SKM-1 treated with dmso at 0.1 percent for 144 hours (cell line): ENCODE measurements around the gene TIMP4.

Experiments
- DNase-seq: peaks from one replicate; lab custom pipeline; 2025; ENCODE audit not compliant: unreplicated experiment; lab: John Stamatoyannopoulos, UW

The TIMP4 gene

DNA sequence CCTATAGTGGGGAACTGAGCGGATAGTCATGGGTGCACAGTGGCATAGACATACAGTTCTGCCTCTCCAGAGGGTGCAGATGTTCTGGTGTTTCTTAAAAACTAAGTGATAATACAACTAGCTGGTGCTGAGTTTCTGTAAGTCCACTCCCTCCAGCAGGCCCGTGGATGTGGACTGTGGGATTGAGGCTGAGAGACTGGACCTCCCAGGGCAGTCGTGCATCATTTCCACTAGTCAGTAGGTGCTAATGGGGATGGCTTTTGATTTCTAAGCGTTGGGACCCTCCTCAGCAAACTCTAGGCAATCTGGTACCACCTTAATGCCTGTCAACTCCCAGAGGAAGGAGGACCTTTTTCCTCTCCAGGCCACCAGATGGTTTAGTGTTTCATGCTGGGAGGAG lies 27.3 kb upstream of the TIMP4 start:
- no peak for DNase-seq

DNA sequence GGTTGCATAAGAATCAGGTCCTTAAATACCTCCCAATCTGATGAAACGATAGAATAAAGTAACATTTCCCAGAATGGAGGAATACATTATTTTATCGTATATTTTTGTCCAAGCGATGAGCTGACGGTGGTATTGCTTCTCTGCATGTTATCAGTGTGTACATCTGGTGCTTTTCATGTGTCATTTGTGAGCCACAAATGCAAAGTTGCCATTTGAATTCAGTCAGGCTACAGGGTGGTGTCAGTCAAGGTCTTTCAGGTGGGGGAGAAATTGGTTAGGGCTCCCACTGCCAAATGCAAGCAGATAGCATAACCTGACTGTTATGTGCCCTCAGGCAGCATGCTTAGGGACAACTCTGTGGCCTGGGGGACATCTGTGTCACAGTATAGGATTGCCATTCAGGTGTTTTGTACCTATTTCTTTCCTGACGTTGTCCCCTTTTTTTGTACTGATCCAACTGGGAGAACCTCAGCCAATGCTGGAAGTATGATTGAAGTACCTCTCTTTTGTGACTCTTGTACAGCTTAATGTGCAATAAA lies 26.5 kb upstream of the TIMP4 start:
- DNase-seq = no peak

DNA sequence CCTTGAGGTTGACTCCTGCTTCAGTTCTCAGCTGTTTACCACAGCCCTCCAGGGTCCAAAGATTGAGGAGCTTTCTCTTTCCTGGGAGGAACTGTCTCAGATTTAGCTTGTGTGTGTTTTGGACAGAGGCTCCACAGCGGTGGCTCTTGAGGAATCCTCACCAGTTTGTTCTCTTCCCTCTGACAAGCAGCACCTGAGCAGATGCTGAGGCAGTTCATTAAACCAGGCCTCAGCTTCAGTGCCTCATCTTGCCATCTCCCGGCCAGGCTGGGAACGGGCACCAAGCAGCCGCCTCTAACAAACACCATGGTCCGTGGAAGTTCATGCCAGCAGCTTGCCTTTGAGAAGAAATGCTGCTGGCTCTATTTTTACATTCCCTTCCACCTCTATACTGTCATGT lies 25.8 kb upstream of the TIMP4 start:
- no peak for DNase-seq

DNA sequence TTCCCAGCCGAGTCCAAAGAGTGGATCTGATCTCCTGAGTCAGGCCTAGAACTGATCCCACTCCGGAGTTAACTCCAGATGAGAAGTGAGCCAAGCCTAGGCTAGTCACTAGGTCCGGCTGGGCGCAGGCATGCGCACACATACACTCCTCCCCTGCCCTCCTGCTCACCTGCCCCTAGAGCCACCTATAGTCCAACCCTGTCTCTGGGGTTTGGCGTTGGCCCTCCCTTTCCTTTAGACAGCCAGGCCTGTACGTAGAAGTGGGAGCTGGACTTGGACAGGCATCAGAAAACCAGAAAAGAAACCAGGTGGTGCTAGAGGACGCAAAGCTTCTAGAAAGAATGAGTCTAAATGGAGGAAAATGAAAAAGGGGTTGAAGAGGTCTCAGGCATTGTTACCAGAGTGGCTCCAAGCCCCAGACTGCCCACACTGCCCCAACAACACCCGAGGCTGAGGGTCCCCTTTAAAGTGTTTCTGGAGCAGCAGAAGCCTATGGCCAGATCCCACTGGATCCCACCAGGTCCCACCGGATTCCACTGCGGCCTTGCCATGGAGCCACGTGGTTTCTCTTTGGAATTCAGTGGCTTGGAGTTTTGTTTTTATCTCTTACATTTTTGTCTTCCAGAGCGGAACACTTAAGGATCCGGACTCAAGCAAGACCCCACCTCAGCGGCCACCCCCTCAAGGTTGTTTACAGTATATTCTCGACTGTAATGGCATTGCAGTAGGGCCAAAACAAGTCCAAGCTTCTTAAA lies 24.2 kb upstream of the TIMP4 start:
- DNase-seq = no peak

DNA sequence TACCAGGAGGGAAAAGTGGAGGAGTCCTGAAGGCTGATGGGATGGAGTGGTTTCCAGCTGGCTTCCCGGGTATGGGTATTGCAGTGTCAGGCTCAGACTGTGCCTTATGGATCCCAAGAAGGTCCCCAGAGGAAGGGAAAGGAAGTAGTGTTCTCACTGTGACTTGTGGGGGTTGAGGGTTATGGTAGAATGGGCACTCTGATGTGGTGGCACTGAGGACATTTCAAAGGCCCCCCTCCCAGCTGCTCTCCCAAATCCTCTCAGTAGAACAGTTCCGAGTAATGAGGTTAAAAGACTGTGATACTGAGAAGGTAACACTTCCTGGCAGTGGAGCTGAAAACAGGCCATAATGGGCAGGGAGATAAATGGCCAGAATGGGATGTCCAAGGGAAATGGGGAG lies 23.1 kb upstream of the TIMP4 start:
- no peak for DNase-seq

DNA sequence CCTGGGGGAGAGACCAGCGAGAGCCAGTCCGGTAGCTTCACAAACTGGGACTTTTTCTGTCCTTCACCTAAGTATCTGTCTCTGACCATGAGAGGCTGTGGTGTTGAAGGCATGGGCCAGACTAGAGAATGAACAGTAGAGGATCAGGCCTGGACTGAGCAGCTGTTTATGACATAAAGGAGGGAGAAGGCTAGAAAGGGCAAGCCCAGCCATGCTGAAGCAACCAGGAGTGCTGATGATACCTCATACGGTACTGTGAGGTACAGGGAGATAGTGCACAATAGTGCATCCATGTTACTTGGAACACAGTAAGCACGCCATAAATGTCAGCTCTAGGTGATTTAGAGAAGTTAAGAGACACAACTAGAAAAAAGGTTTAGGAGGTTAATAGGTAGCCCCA lies 22.6 kb upstream of the TIMP4 start:
- no peak for DNase-seq

DNA sequence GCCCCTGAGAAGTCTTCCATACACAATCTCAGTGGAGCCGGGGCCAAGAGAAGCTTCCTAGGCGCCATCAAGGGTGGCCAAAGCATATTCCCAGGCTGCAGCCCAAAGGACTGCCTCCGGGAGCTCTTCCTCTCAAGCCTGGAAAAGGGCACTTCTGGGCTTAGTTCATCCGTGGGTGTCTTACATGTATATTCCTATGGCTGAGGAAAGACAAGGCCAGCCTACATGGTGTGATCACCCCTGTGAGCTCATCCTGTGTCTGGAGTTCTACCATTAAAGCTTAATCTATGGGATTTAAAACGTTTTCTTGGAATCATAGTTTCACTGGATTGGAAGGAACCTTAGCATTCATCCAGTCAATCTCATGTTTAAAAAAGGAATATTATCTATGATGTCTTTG lies 21.9 kb upstream of the TIMP4 start:
- DNase-seq = no peak

DNA sequence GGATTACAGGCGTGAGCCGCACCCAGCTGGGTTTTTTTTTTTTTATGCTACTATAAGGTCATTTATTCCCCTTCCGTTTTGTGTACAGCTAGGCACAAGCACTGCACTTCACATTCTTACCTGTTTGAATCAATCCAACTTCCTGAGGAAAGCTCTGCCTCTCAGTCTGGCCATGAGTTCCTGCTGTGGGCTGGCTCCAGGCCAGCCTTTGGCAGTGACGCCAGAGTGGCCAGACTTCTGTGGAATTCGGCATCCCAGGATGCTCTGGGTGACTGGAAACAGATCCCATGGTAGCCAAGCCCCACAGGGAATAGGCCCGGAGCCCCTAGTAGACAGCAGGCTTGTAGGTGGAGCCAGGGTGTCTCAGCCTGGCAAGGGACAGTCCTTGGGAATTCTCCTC lies 21.5 kb upstream of the TIMP4 start:
- no peak for DNase-seq

DNA sequence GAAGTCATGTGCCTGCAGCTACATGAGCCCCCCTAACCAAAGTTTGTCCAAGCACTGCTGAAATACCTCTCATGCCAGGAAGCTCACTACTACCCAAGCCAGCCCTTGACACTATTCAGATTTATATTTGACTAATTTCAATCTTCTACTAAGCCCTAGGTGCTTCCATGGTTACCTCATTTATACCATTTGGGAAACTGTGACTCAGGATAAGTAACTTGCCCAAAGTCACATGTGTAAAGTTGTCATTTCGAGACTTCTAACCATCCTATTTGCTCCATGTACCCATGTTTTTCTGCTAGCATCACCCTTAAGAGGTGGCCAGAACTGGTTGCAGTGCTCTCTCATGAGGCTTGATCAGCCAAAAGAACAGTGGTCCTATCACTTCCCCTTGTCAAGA lies 20.7 kb upstream of the TIMP4 start:
- DNase-seq = no peak

DNA sequence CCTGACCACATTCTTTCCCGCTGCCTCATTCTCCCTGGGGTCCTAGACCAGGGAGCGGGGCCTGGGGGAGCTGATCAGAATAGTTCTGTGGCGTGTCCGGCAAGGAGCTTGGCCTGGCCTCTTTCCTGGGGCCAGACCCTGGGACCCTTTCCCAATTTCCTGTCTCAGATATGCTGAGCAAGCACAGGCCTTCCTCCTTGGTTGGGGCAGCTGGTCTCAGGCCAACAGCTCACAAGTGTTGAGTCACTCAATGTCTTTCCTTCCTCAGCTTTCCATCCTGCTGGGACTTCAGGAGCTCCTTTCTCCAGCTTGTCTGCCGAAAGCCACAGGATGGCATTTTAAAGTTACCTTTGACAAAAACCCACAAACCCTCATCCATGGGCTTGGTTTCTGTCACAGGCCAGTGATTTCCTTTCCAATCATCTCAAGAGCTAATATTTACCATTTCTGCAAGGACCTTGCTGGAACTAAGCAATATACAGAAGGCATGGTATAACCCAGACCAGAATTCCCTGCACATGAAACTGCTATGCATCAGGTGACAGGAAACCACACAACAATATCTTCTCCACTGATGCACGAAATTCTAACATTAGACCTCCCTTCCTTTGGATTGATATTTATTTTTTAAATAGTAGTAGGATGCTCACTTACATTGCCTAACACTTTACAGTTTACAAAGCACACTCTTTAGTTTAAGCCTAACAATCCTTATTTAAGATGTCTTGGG lies 19.5 kb upstream of the TIMP4 start:
- peak; percentile 56 for DNase-seq

DNA sequence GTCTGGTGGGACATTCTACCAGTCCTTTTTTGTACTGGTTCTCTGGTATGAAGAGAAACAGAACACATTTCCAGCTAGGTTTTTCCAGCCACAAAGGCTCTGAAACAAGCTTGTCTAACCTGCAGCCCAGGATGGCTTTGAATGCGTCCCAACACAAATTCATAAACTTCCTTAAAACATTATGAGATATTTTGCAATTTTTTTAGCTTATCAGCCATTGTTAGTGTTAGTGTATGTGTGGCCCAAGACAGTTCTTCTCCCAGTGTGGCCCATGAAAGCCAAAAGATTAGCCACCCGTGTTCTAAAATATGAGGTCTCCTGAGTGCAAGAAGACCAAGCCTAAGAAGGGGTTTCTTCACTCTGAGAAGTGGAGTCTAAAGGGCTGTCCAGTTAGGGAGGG lies 18.4 kb upstream of the TIMP4 start:
- DNase-seq = no peak

DNA sequence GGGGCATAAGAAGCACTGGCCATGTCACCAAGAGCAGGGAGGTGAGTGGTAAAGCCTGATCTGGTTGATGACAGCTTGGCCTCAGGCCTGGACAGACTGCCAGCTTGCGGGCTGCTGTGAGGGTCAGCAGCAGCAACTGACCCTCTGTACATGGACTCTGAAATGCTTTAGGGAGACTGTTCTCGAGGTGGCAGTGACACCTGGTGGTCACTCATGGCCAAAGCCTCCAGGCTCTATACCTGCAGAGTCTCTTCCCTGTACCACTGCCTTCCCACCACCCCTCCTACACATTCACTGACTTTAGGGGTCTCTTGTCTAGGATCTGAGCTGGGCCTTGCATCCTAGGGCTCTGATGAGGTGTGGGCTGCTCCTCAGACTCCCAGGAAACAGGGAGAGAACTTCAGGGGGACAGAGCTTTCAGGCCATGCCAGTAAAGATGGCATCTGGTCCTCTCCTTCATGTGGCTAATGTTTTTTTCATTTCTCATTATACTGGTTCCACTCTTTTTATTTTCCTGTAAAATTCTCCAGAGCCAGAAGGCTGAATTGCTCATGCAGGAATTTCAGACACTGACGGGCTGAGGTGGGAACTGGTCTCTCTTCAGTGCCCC lies 17.2 kb upstream of the TIMP4 start:
- DNase-seq = peak; percentile 23

DNA sequence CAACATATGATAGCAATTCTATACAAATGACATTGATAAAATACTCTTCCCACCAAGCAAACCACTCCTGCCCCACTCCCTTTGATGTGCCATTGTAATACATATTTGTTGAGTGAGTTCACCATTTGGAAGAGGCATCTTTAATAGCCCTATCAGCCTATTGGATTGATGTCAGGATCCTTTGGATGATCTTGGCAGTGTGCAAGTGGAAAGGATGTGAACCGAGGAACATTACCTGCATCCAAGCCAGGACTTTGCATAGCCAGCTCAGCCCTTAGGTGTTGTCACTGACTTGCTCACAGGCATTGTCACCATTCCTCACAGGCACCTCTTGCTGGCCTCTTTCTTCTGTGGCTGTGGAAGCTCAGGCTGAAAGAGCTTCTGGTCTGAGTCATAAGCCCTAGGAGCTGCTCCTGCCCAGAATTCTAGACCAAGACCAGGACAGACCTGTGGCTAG lies 16.5 kb upstream of the TIMP4 start:
- no peak for DNase-seq

DNA sequence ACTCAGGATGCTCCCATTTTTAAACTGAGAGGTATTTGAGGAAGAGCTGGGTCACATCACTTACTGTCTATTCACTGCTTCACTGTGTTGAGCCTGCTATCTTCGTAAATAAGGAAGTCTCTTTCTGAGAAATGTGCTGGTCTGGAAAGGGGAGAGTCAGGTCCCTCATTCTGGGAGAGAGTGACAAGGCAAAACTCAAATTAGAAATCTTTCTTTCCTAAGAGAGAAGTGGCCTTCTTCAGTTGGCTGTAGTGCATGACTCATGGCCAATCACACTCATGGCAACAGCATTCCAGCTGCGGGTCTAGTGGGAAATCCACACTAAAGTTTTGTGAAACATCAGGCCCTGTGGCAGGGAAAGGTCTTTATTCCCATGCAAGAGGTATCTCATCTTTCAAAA lies 11.5 kb upstream of the TIMP4 start:
- peak; percentile 86 for DNase-seq

DNA sequence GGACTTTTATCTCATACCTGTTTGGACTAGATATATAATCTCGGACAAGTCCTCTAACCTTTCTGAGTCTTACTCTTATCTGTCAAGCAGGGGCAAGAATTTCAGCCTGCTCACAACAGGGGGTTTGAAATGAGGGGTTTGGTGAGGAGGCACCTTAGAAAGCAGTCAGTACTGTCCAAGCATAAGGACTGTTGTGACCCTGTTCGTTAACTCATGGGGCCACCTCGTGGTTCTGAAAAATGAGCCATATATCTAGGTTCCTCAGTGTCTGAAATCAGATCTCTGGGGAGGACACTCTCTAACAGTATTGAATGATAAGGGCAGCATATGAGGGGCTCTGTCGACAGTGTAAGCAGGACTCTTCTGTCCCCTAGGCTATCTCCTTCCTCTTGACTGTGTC lies 7.2 kb upstream of the TIMP4 start:
- DNase-seq = no peak

DNA sequence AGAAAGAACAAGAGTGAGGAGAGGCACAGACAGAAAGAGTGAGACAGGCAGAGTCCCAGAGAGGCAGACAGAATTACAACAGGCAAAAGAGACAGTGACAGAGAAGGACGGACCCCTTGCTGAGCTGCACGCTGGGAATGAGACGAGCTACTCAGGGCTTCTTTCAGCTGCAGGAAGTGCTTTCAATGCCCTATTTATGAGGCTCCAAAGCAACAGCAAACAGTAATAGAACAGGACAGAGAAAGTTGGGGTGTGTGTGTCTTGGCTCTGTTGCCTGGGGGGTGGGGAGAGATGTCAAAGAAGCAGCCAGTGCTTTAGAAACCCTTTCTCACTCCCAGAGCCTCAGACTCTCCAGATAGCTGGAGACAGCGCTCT lies 502 bp upstream of the TIMP4 start:
- no peak for DNase-seq

DNA sequence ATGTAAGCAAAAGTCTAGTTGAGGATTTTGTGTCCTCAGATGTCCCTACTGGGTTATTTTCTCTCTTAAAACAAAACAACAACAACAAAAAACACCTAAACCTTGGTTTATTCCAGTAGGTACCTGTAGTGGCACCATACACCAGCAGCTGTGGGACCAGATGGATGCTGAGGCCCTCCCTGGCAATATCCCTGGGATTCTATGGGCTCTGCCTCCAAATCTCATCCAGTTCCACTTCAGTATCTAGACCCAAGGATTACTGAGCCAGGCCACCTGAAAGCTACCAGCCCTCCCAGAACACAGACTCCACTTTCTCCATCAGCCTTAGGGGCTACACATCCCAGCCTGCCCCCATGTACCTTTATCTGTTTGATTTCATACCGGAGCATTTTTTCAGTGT lies 1.7 kb downstream of the TIMP4 start:
- DNase-seq = no peak

DNA sequence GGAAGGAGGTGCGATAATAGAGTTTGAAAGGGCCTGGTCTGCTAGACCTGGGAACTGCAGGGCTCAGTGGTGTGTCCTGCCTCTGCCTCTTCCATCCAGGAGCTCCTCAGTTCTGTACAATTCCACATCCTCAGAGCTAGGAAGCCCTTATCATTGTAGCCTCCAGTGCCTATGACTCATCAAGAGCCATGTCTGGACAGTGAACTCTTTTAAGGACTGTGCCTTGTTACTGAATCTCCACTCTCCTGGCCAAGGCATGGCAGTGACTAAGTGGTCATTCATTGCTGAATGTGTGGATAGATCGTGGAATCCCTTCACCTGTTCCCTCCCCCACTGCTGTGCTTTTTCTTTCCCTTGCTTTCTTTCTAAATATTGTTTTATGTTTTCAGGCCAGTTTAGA lies 2.9 kb downstream of the TIMP4 start:
- no peak for DNase-seq

DNA sequence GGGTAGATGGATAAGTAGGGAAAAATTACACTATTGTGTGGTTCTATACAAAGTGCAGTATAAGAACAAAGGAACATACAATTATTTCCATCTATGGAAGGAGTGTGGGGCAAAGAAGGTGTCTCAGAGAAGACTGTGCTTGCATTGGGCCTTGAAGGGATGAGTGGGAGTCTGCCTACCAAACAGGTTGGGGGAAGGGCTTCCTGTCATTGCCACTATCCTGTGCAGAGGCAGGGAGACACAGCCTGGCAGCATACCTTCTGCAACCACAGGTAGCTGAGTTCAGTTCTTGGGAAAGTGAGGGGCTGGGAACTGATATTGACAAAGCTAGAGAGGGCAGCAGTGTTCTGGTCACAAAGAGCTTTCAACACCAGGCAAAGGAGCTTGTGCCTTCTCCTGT lies 3.4 kb downstream of the TIMP4 start:
- no peak for DNase-seq

DNA sequence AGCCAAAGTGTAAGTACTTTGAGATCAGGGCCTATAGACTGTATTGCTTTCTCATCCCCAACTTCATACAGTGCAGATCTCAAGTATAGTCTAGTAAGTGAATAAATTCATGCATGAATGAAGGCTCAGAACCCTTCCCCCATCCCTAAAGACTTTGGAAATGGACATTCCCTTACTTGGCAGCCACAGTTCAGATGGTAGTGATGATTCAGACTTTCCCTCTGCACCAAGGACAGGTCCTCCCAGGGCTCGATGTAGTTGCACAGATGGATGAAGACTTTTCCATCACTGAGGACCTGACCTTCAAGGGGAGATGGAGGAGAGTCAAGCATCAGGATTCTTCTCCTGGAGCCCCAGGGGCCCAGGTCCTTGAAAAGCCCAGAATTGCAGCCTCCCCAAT lies 4.6 kb downstream of the TIMP4 start:
- DNase-seq = no peak

DNA sequence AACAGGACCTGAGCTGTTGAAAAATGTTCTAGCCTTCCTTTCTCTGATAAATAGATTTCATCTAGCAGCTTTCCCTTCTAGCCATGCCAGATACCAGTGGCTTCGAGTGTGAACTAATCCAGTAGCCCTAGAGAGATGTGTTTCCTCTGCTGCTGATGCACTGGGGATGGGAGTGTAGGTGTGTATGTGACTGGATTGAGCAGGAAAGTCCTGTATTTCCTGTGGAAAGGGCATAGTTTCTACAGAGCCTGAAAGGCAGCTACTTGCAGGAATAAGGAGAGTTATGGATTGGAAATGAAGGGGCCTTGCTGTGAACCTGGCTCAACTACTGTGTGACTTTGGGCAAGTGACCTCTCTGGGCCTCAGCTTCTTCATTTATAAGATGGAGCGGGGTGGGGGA lies 8.6 kb downstream of the TIMP4 start:
- no peak for DNase-seq

DNA sequence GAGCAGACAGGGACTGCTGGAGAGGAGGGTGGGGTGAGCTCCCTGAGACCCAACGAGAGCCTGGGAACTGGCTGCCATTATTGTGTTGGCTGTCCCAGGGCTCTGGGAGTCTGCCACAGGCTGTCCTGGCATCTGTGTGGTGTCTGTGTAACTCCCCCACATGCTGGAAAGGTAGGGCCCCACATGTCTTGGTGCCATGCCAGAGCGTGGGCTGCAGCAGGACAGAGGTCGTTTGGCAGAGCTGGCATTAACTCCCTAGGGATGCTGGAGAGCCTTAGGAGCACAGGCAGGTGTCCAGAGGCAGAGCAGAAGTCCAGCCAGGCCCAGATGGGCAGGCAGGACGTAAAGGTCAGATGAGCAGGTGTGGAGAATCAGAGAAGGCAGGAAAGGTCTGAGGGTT lies 9.7 kb downstream of the TIMP4 start:
- no peak for DNase-seq
